ENCODE data around the gene TXNRD1.
A peak's percentile ranks its signal among the peaks of the same experiment; 100 is the strongest.
"Not testable (repeated sequence)": the region's sequence is repeated elsewhere in the genome, so short reads cannot be mapped to it uniquely, and the experiment has no call there.

The TXNRD1 gene

GRCh38 chr12:104331376-104331775 lies 115.8 kb downstream of the TXNRD1 start:
- DNase-seq, result no peak

GRCh38 chr12:104332273-104332672 lies 116.7 kb downstream of the TXNRD1 start:
- not testable (repeated sequence) for DNase-seq

GRCh38 chr12:104333692-104334255 lies 118.2 kb downstream of the TXNRD1 start:
- no peak for DNase-seq

DNA sequence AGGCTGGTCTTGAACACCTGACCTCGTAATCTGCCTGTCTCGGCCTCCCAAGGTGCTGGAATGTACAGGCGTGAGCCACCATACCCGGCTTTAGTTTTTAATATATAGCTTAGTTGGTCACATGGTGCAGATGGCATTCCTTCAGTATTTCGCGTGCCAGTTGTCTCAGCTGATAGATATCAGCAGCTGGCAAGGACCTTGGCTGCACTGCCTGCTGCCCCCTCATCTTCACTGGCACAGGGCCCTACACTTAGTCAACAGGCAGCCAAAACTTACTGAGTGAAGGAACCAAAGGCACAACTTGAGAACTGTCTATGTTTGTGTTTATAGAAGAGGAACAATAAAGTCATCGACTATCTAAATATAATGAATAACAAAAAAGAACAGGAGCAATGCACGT lies 119.0 kb downstream of the TXNRD1 start:
- no peak for DNase-seq

DNA sequence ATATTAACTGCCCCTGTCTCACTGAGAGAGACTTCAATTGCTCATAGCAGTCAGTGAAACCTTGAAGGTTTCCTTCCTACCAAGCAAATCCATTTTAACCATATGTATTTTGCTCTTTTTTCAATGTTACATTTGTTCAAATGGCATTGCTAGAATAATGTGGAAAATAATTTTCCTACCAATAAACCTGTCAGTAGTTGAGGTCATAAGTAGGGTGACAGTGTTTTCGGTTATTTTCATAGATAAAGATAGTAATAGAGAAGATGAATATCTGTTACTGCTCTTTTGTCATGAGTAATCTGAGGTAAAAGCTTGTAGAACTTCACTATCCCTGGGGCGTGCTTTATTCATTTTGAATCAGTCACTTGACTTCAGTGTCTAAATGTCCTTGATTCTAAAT lies 120.5 kb downstream of the TXNRD1 start:
- DNase-seq, result no peak

- DNase-seq, result no peak
Measured at GRCh38 chr12:104337030-104337558, 121.5 kb downstream of the TXNRD1 start.

DNA sequence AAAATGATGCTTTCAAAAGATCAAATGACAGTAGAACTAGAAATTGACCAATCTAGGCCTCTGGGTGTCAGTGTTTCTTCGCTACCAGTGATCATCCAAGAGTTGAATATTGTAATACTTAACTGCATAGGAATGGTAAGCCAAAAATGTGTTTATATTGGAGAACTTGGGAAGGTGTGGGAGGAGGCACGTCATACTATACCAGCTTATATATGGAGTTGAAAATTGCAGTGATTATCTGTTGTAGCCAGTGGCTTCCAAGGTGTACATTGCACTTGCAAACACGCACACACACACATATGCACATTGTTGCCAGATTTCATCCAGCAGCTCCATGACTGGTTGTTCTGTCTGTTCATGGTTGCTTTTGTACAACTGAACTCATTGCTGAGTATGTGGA lies 124.1 kb downstream of the TXNRD1 start:
- peak; percentile 25 for DNase-seq

- no peak for DNase-seq
Measured at GRCh38 chr12:104340177-104340576, 124.6 kb downstream of the TXNRD1 start.

GRCh38 chr12:104340925-104341611 lies 125.5 kb downstream of the TXNRD1 start:
- no peak for DNase-seq

- no peak for DNase-seq
Measured at GRCh38 chr12:104342147-104342546, 126.6 kb downstream of the TXNRD1 start.

- no peak for DNase-seq
Measured at GRCh38 chr12:104342635-104343249, 127.2 kb downstream of the TXNRD1 start.

DNA sequence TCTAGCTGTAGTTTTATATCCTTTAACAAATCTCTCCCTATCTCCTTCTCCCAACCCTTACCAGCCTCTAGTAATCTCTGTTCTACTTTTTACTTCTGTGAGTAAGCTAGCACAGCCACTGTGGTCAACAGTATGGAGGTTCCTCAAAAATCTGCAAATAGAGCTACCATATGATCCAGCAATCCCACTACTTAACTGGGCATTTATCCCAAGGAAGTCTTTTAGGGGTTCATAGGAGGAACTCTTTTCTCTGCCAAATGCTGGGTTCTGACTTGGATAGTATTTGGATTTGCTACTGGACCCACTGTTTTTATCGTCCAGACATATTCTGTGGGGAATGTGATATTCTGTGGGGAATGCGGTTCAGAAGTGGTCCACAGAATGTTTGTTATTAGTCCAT lies 129.1 kb downstream of the TXNRD1 start:
- no peak for DNase-seq

DNA sequence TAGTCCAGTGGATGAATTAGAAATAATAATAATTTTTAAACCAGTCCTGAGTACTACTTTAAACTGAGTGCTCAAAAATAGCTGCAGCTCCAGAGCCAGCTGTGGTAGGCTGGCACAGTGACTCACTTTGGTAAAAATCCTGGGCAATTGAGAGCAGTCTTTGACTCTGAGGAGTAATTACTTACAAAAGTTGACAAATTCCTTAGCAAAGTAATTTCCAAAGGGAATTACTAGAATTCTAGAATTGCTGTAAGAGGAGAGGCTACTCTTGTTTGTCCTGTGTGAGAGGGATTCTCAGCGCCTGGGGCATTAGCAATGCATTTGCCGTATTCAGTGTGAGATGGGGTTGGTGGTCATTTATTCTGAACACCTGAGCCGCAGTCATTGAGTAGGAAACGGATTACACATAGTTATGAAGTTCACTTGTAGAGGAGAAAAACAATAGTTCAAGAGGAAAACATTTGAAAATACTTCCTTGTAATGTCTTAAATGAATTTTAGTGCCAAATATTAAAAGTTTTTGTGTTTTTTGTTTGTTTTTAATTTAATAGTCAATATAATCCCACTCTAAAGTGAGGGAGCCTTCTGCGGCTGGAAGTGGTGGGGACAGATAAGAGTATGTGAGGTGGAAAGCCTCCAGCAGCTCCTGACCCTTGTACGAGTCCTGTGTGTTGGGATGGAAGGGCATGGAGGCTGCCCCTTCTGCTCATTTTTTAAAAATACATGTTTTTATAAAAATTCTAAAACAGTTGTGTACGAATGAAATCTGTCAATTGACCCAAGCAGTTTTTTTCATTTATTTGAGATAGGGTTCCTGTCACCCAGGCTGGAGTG lies 129.9 kb downstream of the TXNRD1 start:
- DNase-seq, result no peak

GRCh38 chr12:104347374-104348075 lies 131.9 kb downstream of the TXNRD1 start:
- no peak for DNase-seq

- DNase-seq, result no peak
Measured at GRCh38 chr12:104348283-104348993, 132.9 kb downstream of the TXNRD1 start.

DNA sequence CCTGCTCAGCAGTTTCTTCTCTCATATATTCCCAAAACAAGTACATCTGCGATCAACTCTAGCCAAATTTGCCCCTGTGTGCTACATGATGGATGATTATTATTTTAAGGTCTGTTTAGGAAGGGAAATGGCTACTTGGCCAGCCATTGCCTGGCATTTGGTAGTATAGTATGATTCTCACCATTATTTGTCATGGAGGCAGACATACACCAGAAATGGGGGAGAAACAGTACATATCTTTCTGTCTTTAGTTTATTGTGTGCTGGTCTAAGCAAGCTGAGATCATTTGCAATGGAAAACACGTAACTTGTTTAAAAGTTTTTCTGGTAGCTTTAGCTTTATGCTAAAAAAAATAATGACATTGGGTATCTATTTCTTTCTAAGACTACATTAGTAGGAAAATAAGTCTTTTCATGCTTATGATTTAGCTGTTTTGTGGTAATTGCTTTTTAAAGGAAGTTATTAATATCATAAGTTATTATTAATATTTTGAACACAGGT lies 133.5 kb downstream of the TXNRD1 start:
- DNase-seq, result no peak

DNA sequence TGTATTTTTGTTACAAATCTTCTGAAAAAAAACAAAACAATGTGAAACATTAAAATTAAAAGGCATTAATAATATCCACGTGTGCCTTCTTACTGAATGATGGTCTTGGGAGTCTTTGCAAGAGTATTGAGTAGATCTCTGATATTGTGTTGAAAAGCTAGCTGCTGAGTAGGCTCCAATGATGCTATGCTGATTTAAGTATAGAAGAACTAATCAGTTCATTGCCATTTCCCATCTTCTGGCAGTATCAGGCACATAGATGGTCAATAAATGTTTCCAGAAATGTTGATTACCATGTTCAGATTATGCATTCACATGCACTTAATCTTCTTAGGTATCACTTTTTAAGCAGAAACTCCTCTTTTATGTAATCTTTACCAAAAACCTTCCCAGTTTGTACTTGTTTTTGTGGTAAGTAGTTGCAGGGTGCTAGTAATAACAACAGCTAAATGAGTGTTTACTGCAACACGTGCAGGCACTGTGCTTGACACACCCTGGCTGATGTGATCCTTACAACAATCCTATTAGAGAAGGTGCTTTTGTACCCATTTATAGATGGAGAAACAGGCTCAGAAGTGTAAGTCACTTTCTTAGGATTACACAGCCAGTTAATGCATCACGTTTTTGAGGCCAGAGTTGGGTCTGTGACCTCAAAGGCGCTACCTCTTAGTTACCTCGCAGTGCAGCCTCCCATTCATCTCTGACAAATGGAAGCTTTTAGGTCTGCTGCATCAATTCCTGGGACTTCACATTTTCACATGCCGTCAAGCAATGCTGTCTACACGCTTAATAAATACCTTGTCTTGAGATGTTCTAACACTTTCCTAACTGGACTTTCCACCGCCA lies 134.9 kb downstream of the TXNRD1 start:
- no peak for DNase-seq

DNA sequence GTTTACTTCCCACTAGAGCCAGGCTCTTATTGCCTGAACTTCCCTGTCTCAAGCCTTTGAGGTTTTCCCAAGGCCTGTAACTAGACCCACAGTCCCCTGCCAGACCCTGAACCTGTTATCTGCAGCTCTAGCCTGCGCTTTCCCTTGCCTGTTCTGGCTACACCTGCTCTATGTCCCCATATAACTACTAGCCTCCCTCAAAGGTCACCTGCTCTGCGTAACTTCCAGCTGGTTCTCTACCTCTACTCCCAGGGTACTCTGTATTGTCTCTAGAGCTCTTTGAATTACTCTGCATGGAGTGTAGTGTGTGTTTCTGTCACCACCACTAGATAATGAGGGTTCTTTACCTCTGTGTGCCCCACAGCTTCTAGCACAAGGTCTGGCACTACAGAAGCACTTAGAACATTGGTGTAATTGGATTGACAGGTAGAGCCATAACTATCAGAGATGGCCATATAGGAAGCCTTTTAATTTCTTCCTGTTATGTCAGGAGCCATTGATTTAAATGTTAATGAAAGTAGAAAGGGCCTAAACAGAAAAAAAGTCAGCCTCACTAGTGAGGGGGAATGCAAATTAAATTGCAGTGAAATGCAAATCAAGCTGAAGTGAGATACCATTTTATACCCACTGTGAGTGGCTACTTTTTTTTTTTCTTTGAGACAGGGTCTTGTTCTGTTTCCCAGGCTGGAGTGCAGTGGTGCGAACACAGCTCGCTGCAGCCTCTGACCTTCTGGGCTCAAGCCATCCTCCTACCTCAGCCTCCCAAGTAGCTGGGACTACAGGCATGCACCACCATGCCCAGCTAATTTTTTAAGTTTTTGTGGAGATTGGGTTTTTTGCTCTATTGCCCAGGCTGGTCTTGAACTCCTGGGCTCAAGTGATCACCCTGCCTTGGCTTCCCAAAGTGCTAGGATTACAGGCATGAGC lies 135.7 kb downstream of the TXNRD1 start:
- no peak for DNase-seq

GRCh38 chr12:104352106-104352713 lies 136.6 kb downstream of the TXNRD1 start:
- no peak for DNase-seq
